H1 (cell line): ENCODE results near the gene KRTAP21-2. TPM values are rescaled to one million over a fixed set of nuclear protein-coding genes. Genes with fewer than 3 reads are reported as not detected.

Experiments
- CTCF ChIA-PET: fragments of 300-600 bp; sonication (Branson Sonifier 250); formaldehyde crosslinking; loops from one replicate; lab custom pipeline; 2021; ENCODE audit not compliant: partially characterized antibody; lab: Charles Lee
- POLR2A ChIA-PET: fragments of 300-600 bp; sonication (Branson Sonifier 250); formaldehyde crosslinking; loops from one replicate; lab custom pipeline; 2021; ENCODE audit warnings: inconsistent platforms; ENCODE audit not compliant: partially characterized antibody; lab: Charles Lee
- DNase-seq, 2 experiments: peaks; one replicate each; pipeline versions ENCODE4 v3.0.0 to v3.0.0-alpha.2; 2010 to 2022; ENCODE audit warnings: low spot score in 2 of 2, low read depth in 1 of 2, mixed read lengths in 1 of 2
- FAIRE-seq: peaks from 2 replicates; lab custom pipeline; 2011; peaks lifted over from hg19 to GRCh38; lab: Jason Lieb, UNC
- H2AFZ ChIP-seq: 2 replicates; pipeline ENCODE4 v1.8.1; 2012; ENCODE audit warnings: low read length, inconsistent platforms
- H2AK5ac ChIP-seq: 2 replicates; pipeline ENCODE4 v1.6.1; 2013; ENCODE audit warnings: low read depth, low read length
- H2BK120ac ChIP-seq: replicated peaks from 2 replicates; pipeline ENCODE3; 2013; ENCODE audit warnings: low read depth, low read length, inconsistent platforms
- H2BK12ac ChIP-seq: 2 replicates; pipeline ENCODE4 v1.6.1; 2013; ENCODE audit warnings: low read depth, low read length
- H2BK15ac ChIP-seq: 2 replicates; pipeline ENCODE4 v1.6.1; 2013; ENCODE audit warnings: low read length
- H2BK20ac ChIP-seq: 2 replicates; pipeline ENCODE4 v1.6.1; 2013; ENCODE audit warnings: low read length
- H2BK5ac ChIP-seq: 2 replicates; pipeline ENCODE4 v1.6.1; 2013; ENCODE audit warnings: low read depth, low read length
- H3K14ac ChIP-seq: 2 replicates; pipeline ENCODE4 v1.6.1; 2013; ENCODE audit warnings: inconsistent platforms; ENCODE audit not compliant: insufficient read length
- H3K18ac ChIP-seq: 2 replicates; pipeline ENCODE4 v1.6.1; 2013; ENCODE audit warnings: low read length; ENCODE audit errors: extremely low read depth
- H3K23ac ChIP-seq: 2 replicates; pipeline ENCODE4 v1.6.1; 2013; ENCODE audit warnings: inconsistent platforms; ENCODE audit not compliant: insufficient read length
- H3K23me2 ChIP-seq: 2 replicates; pipeline ENCODE4 v1.6.1; 2013; ENCODE audit warnings: low read depth, low read length
- H3K27ac ChIP-seq: 2 replicates; pipeline ENCODE4 v1.6.1; 2011; ENCODE audit warnings: low read depth, low read length, inconsistent platforms
- H3K27me3 ChIP-seq, 4 experiments: replicated peaks in 1 of 4; 1 replicate in 1 of 4; 2 replicates in 3 of 4; pipeline versions ENCODE4 v1.6.1 to v1.8.1; 2011 to 2013; ENCODE audit warnings: low read length in 3 of 4, mild to moderate bottlenecking in 3 of 4, inconsistent platforms in 2 of 4, mixed read lengths in 2 of 4, moderate library complexity in 1 of 4; ENCODE audit not compliant: control insufficient read depth in 3 of 4, insufficient read depth in 3 of 4; ENCODE audit errors: extremely low read depth in 1 of 4
- H3K36me3 ChIP-seq, 4 experiments: 2 replicates each; pipeline versions ENCODE4 v1.6.1 to v1.8.1; 2011 to 2013; ENCODE audit warnings: mild to moderate bottlenecking in 4 of 4, low read length in 3 of 4, moderate library complexity in 2 of 4, control low read depth in 1 of 4, inconsistent platforms in 1 of 4; ENCODE audit not compliant: insufficient read depth in 4 of 4, control insufficient read depth in 2 of 4
- H3K4ac ChIP-seq: replicated peaks from 2 replicates; pipeline ENCODE3; 2013; ENCODE audit warnings: low read length, low read depth, mixed read lengths, inconsistent platforms; ENCODE audit not compliant: insufficient read length
- H3K4me1 ChIP-seq, 4 experiments: replicated peaks in 1 of 4; 1 replicate in 1 of 4; 2 replicates in 3 of 4; pipeline versions ENCODE4 v1.6.1 to v1.8.1; 2011 to 2013; ENCODE audit warnings: low read length in 3 of 4, inconsistent platforms in 2 of 4, mixed read lengths in 1 of 4; ENCODE audit not compliant: insufficient read depth in 4 of 4, control insufficient read depth in 3 of 4
- H3K4me2 ChIP-seq, 2 experiments: 2 replicates each; pipeline versions ENCODE4 v1.6.1 to v1.8.1; 2011 to 2013; ENCODE audit warnings: low read depth in 2 of 2, low read length in 2 of 2, control low read depth in 1 of 2, inconsistent platforms in 1 of 2, mild to moderate bottlenecking in 1 of 2; ENCODE audit not compliant: insufficient read depth in 1 of 2
- H3K4me3 ChIP-seq, 4 experiments: fragments of 200-600, 300-600 bp in 1 of 4; sonication (generic), shearing (Covaris generic), sonication (Bioruptor Twin) in 1 of 4; 2 replicates each; pipeline versions ENCODE4 v1.5.1 to v1.8.1; 2011 to 2016; ENCODE audit warnings: low read length in 4 of 4, low read depth in 3 of 4, control low read depth in 2 of 4, inconsistent platforms in 2 of 4, mild to moderate bottlenecking in 2 of 4, mixed read lengths in 1 of 4, moderate library complexity in 1 of 4; ENCODE audit not compliant: insufficient read depth in 2 of 4; ENCODE audit errors: extremely low read depth in 1 of 4
- H3K56ac ChIP-seq: replicated peaks from 2 replicates; pipeline ENCODE3; 2013; ENCODE audit warnings: low read depth, mild to moderate bottlenecking, mixed read lengths, low read length, inconsistent platforms; ENCODE audit not compliant: insufficient read length
- H3K79me1 ChIP-seq: 2 replicates; pipeline ENCODE4 v1.6.1; 2013; ENCODE audit warnings: low read depth, low read length, control low read depth
- H3K79me2 ChIP-seq, 2 experiments: 2 replicates each; pipeline versions ENCODE4 v1.6.1 to v1.8.1; 2012 to 2013; ENCODE audit warnings: low read length in 2 of 2, mild to moderate bottlenecking in 2 of 2, inconsistent platforms in 1 of 2; ENCODE audit not compliant: insufficient read depth in 2 of 2, control insufficient read depth in 1 of 2
- H3K9ac ChIP-seq, 4 experiments: replicated peaks in 1 of 4; 1 replicate in 1 of 4; 2 replicates in 3 of 4; pipeline versions ENCODE4 v1.6.1 to v1.8.1; 2011 to 2013; ENCODE audit warnings: low read depth in 3 of 4, low read length in 3 of 4, control low read depth in 2 of 4, mild to moderate bottlenecking in 2 of 4, moderate library complexity in 2 of 4, inconsistent platforms in 1 of 4; ENCODE audit errors: extremely low read depth in 1 of 4
- H3K9me3 ChIP-seq, 2 experiments: 2 replicates each; pipeline versions ENCODE4 v1.6.1 to v1.8.1; 2012 to 2013; ENCODE audit warnings: mild to moderate bottlenecking in 2 of 2, moderate library complexity in 2 of 2, control low read depth in 1 of 2, inconsistent platforms in 1 of 2, low read depth in 1 of 2, low read length in 1 of 2, mixed read lengths in 1 of 2; ENCODE audit not compliant: insufficient read depth in 2 of 2
- H4K20me1 ChIP-seq, 2 experiments: replicated peaks in 1 of 2; 2 replicates each; pipeline versions ENCODE3 to v1.8.1; 2011 to 2013; ENCODE audit warnings: inconsistent platforms in 2 of 2, low read length in 2 of 2, mild to moderate bottlenecking in 1 of 2; ENCODE audit not compliant: insufficient read depth in 2 of 2, control insufficient read depth in 1 of 2
- H4K5ac ChIP-seq: 2 replicates; pipeline ENCODE4 v1.6.1; 2013; ENCODE audit warnings: low read length, low read depth, mixed read lengths, inconsistent platforms; ENCODE audit not compliant: insufficient read length
- H4K8ac ChIP-seq: 2 replicates; pipeline ENCODE4 v1.8.0; 2013; ENCODE audit warnings: mild to moderate bottlenecking, moderate library complexity, low read length, inconsistent platforms; ENCODE audit not compliant: insufficient read depth; ENCODE audit errors: extremely low read depth
- H4K91ac ChIP-seq: replicated peaks from 2 replicates; pipeline ENCODE3; 2013; ENCODE audit warnings: low read length, mixed read lengths, inconsistent platforms; ENCODE audit not compliant: insufficient read length
- ASH2L ChIP-seq: fragments of 200-600, 300-600 bp; sonication (generic); IDR thresholded peaks from one replicate; pipeline ENCODE4 v1.7.1; 2017; ENCODE audit warnings: low read length
- CBX5 ChIP-seq: fragments of 300-800, 300-1000 bp; sonication (generic); IDR thresholded peaks from 2 replicates; pipeline ENCODE4 v1.7.1; 2016; ENCODE audit warnings: antibody characterized with exemption, low read length, low read depth
- CBX8 ChIP-seq: fragments of 300-800, 300-1000 bp; sonication (generic); IDR thresholded peaks from 2 replicates; pipeline ENCODE4 v1.7.1; 2016; ENCODE audit warnings: low read depth, low read length, borderline replicate concordance
- CTBP2 ChIP-seq: IDR thresholded peaks from 2 replicates; pipeline ENCODE4 v1.7.0; 2011; ENCODE audit warnings: borderline replicate concordance, mild to moderate bottlenecking, moderate library complexity, mixed read lengths, low read length; ENCODE audit not compliant: insufficient read depth, insufficient read length
- GABPA ChIP-seq: IDR thresholded peaks from 2 replicates; pipeline ENCODE4 v1.6.1; 2011; ENCODE audit warnings: mild to moderate bottlenecking, low read length, moderate library complexity, borderline replicate concordance; ENCODE audit not compliant: insufficient read depth
- GTF2F1 ChIP-seq: IDR thresholded peaks from 2 replicates; pipeline ENCODE4 v1.6.1; 2012; ENCODE audit warnings: low read depth, low read length, improper control_type of control experiment, borderline replicate concordance
- RBBP5 ChIP-seq: IDR thresholded peaks from 2 replicates; pipeline ENCODE4 v1.7.1; 2012; ENCODE audit warnings: low read depth, mild to moderate bottlenecking, inconsistent platforms, low read length, moderate library complexity, borderline replicate concordance
- RNF2 ChIP-seq: fragments of 200-900, 300-1000 bp; sonication (generic); IDR thresholded peaks from 2 replicates; pipeline ENCODE4 v1.7.1; 2016; ENCODE audit warnings: borderline replicate concordance, low read depth, mild to moderate bottlenecking, antibody characterized with exemption, low read length; ENCODE audit not compliant: poor library complexity, severe bottlenecking; ENCODE audit errors: missing control alignments
- SIRT6 ChIP-seq: IDR thresholded peaks from one replicate; pipeline ENCODE4 v1.7.1; 2012; ENCODE audit warnings: low read length, inconsistent platforms
- SP4 ChIP-seq: IDR thresholded peaks from 2 replicates; pipeline ENCODE4 v1.6.1; 2012; ENCODE audit warnings: low read length, inconsistent platforms
- SUZ12 ChIP-seq: fragments of 200-600 bp; sonication (generic); IDR thresholded peaks from 2 replicates; pipeline ENCODE4 v1.6.1; 2012; ENCODE audit warnings: mild to moderate bottlenecking, inconsistent platforms, low read length, moderate library complexity, mixed read lengths
- ZNF274 ChIP-seq: IDR thresholded peaks from 2 replicates; pipeline ENCODE4 v1.7.0; 2012; ENCODE audit warnings: low read length, borderline replicate concordance; ENCODE audit errors: extremely low read depth
- WGBS, 2 experiments: shearing (Covaris generic) in 1 of 2; methylation state at CpG; one replicate each; pipeline versions ENCODE4 v1.1.6 to v1.1.7; 2013 to 2015; ENCODE audit warnings: low lambda C conversion rate in 2 of 2, mixed read lengths in 2 of 2, inconsistent platforms in 1 of 2, low coverage in 1 of 2, missing lambda C conversion rate in 1 of 2; ENCODE audit not compliant: insufficient replicate concordance in 2 of 2, insufficient coverage in 1 of 2, insufficient read length in 1 of 2; ENCODE audit errors: extremely low coverage in 1 of 2, missing lambda C conversion rate in 1 of 2; 5-methylcytosine and 5-hydroxymethylcytosine counted together
- polyA plus RNA-seq, 7 experiments: library from polyadenylated mRNA; depleted of rRNA in 3 of 7; stranded (reverse) in 5 of 7; unstranded in 2 of 7; fragments of >200 nt in 5 of 7; fragments of 200-250 nt in 2 of 7; gene quantifications; 1 replicate in 5 of 7; 2 replicates in 1 of 7; 4 replicates in 1 of 7; pipeline versions ENCODE4 v1.2.1 to v1.2.3, GENCODE V29; 2011 to 2013; ENCODE audit warnings: missing spikeins in 2 of 7, mixed read lengths in 2 of 7
- total RNA-seq: library from RNA; stranded (reverse); fragmentation: NEBNext Ultra II Directional; extraction: Animal tissue kit (Norgen Biotek cat#: 25700); gene quantifications from 2 replicates; pipeline ENCODE4 v1.2.1, GENCODE V29; 2021
- TF ChIP-seq, protein P1 (sequence below): IDR thresholded peaks from 2 replicates; pipeline ENCODE4 v1.6.1; 2012; ENCODE audit warnings: inconsistent platforms

Gene KRTAP21-2
- total and polyA plus RNA-seq, 2 of the 8 experiments (the other 6 are each of a cell fraction or from before 2014, with no cell fraction given), result not detected

- H3K27me3 ChIP-seq, result no peaks in the 10 kb centered on the region
- FAIRE-seq (no peak), DNase-seq (no peak)
- H2AFZ ChIP-seq, result no peak overlapping the region
- H4K91ac ChIP-seq, result no peak overlapping the region
- H3K4me3 ChIP-seq, result no peak overlapping the region
- no peak overlapping the region for H3K18ac ChIP-seq
- H3K36me3 ChIP-seq, result no peaks in the 10 kb centered on the region
- H3K23ac ChIP-seq, result no peak overlapping the region
- CTCF ChIA-PET, result no interaction called here
- H3K4me2 ChIP-seq, result no peak overlapping the region
- no peak overlapping the region for H3K9ac ChIP-seq
- H2AK5ac ChIP-seq, result no peak overlapping the region
- no peaks in the 10 kb centered on the region for H3K79me1 ChIP-seq
- H2BK5ac ChIP-seq, result no peak overlapping the region
- no peak overlapping the region for H4K8ac ChIP-seq
- no peaks in the 10 kb centered on the region; a peak in 1 of 4 replicates for H3K9me3 ChIP-seq
- H2BK20ac ChIP-seq, result no peak overlapping the region
- no peak overlapping the region for H4K5ac ChIP-seq
- no peak overlapping the region for H3K4ac ChIP-seq
- no peaks in the 10 kb centered on the region for H3K23me2 ChIP-seq
- H3K27ac ChIP-seq, result no peak overlapping the region
- H3K4me1 ChIP-seq, result no peaks in the 10 kb centered on the region
- WGBS, 2 experiments, result 73% methylated on average over 2 of the region's 2 CpGs; no CpG with 5 or more reads in 1 of the 2 experiments
- no peak overlapping the region for H2BK12ac ChIP-seq
- H2BK15ac ChIP-seq, result no peak overlapping the region
- no peak overlapping the region for H3K14ac ChIP-seq
- H3K79me2 ChIP-seq, result no peaks in the 10 kb centered on the region
- no peaks in the 10 kb centered on the region for H4K20me1 ChIP-seq
- H3K56ac ChIP-seq, result no peak overlapping the region
- no peak overlapping the region for H2BK120ac ChIP-seq
- POLR2A ChIA-PET, result no interaction called here
- TF ChIP-seq SUZ12 (no peak), CBX8 (no peak), ZNF274 (no peak), GABPA (no peak), ASH2L (no peak), RBBP5 (no peak), CBX5 (no peak), SIRT6 (no peak), GTF2F1 (no peak), CTBP2 (no peak), SP4 (no peak), RNF2 (no peak)
- TF ChIP-seq, protein P1, sequence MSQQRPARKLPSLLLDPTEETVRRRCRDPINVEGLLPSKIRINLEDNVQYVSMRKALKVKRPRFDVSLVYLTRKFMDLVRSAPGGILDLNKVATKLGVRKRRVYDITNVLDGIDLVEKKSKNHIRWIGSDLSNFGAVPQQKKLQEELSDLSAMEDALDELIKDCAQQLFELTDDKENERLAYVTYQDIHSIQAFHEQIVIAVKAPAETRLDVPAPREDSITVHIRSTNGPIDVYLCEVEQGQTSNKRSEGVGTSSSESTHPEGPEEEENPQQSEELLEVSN, result no peak
Observed at GRCh38 chr21:30714946-30715345, 32.1 kb downstream of the KRTAP21-2 start.
